ENCODE measurements around the gene MAEL. TPM values are rescaled to one million over a fixed set of nuclear protein-coding genes. Genes with fewer than 3 reads are reported as not detected.

Gene MAEL
- total and polyA plus RNA-seq, 2 of the 13 experiments (the other 11 are each of a cell fraction or from before 2014, with no cell fraction given), result not detected

- ATAC-seq, result no peak
- Histone ChIP-seq H2AFZ (ENCODE audit: low read length) (no peak overlapping the region), H3K36me3 (replicated peaks in 1 of 2; ENCODE audit: control insufficient read depth in 1 of 2, insufficient read depth in 2 of 2, low read length in 2 of 2) (no peaks in the 10 kb centered on the region), H3K9me3 (ENCODE audit: low read length) (no peaks in the 10 kb centered on the region), H3K4me2 (ENCODE audit: low read depth, low read length) (no peak overlapping the region), H3K79me2 (ENCODE audit: insufficient read depth, low read length) (no peaks in the 10 kb centered on the region), H3K27me3 (ENCODE audit: control insufficient read depth in 1 of 2, insufficient read depth in 2 of 2, low read length in 2 of 2) (peaks cover 0 to 25% of the 10 kb centered on the region in 2 experiments; a peak in 3 of 5 replicates), H3K9ac (ENCODE audit: insufficient read depth, low read depth, low read length) (no peak overlapping the region), H3K4me1 (ENCODE audit: insufficient read depth, low read length) (no peaks in the 10 kb centered on the region), H3K27ac (ENCODE audit: extremely low read length, insufficient read depth, low read length) (no peak overlapping the region), H3K4me3 (replicated peaks in 1 of 3; ENCODE audit: insufficient read depth in 1 of 3, low read depth in 2 of 3, low read length in 3 of 3) (no peak overlapping the region), H4K20me1 (ENCODE audit: insufficient read depth, low read length) (no peaks in the 10 kb centered on the region)
- intact Hi-C loops (cut with micrococcal nuclease; ENCODE audit: unreplicated experiment) (no loop called here), in situ Hi-C loops (cut with HindIII; ENCODE audit: extremely low pct_ligation_motif_present, low pct_unique_long_range_greater_than_20kb) (no loop called here)
- no peak for DNase-seq (ENCODE audit: low spot score)
- CTCF ChIA-PET (ENCODE audit: low intra/inter-chr PET ratio, low total read pairs), result no interaction called here
- WGBS (ENCODE audit: low lambda C conversion rate), result 5% methylated on average over 5 of the region's 5 CpGs
- no TSS peak for BruUV-seq (replicated peaks)
- POLR2A ChIA-PET, result no interaction called here
- no peak for FAIRE-seq
- TF ChIP-seq, protein P1, sequence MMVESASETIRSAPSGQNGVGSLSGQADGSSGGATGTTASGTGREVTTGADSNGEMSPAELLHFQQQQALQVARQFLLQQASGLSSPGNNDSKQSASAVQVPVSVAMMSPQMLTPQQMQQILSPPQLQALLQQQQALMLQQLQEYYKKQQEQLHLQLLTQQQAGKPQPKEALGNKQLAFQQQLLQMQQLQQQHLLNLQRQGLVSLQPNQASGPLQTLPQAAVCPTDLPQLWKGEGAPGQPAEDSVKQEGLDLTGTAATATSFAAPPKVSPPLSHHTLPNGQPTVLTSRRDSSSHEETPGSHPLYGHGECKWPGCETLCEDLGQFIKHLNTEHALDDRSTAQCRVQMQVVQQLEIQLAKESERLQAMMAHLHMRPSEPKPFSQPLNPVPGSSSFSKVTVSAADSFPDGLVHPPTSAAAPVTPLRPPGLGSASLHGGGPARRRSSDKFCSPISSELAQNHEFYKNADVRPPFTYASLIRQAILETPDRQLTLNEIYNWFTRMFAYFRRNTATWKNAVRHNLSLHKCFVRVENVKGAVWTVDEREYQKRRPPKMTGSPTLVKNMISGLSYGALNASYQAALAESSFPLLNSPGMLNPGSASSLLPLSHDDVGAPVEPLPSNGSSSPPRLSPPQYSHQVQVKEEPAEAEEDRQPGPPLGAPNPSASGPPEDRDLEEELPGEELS (CRISPR knock-in tag; IDR thresholded peaks at IDR 0.05), result no peak
- TF ChIP-seq ZBTB3 (CRISPR knock-in tag; IDR thresholded peaks at IDR 0.05; ENCODE audit: borderline replicate concordance, low read depth), result no peak
- TF ChIP-seq NFE2 (CRISPR knock-in tag; IDR thresholded peaks at IDR 0.05), result no peak
- TF ChIP-seq ZNF343 (CRISPR knock-in tag; IDR thresholded peaks at IDR 0.05), result no peak
- no peak for TF ChIP-seq ZNF512 (CRISPR knock-in tag; IDR thresholded peaks at IDR 0.05)
- no peak for TF ChIP-seq HOMEZ (CRISPR knock-in tag; IDR thresholded peaks at IDR 0.05; ENCODE audit: low read depth)
- TF ChIP-seq ZNF709 (CRISPR knock-in tag; IDR thresholded peaks at IDR 0.05), result no peak
- no peak for TF ChIP-seq HCFC1 (IDR thresholded peaks at IDR 0.05; ENCODE audit: low read depth, low read length)
- no peak for TF ChIP-seq NFYC (CRISPR knock-in tag; IDR thresholded peaks at IDR 0.05)
- TF ChIP-seq NFE2L1 (CRISPR knock-in tag; IDR thresholded peaks at IDR 0.05; ENCODE audit: borderline replicate concordance), result no peak
- no peak for TF ChIP-seq ZNF564 (CRISPR knock-in tag; IDR thresholded peaks at IDR 0.05)
- TF ChIP-seq ZNF816 (CRISPR knock-in tag; IDR thresholded peaks at IDR 0.05; ENCODE audit: borderline replicate concordance), result no peak
- TF ChIP-seq DNMT3B (CRISPR knock-in tag; conservative IDR thresholded peaks at IDR 0.05), result no peak
- TF ChIP-seq, protein P2, sequence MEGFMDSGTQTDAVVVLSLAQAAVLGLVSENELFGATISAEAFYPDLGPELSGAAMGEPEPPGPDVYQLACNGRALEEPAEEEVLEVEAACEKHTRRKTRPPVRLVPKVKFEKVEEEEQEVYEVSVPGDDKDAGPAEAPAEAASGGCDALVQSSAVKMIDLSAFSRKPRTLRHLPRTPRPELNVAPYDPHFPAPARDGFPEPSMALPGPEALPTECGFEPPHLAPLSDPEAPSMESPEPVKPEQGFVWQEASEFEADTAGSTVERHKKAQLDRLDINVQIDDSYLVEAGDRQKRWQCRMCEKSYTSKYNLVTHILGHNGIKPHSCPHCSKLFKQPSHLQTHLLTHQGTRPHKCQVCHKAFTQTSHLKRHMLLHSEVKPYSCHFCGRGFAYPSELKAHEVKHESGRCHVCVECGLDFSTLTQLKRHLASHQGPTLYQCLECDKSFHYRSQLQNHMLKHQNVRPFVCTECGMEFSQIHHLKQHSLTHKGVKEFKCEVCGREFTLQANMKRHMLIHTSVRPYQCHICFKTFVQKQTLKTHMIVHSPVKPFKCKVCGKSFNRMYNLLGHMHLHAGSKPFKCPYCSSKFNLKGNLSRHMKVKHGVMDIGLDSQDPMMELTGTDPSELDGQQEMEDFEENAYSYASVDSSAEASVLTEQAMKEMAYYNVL (CRISPR knock-in tag; IDR thresholded peaks at IDR 0.05; ENCODE audit: borderline replicate concordance), result no peak
- TF ChIP-seq GATAD2A (CRISPR knock-in tag; IDR thresholded peaks at IDR 0.05), result no peak
- no peak for TF ChIP-seq MED13 (CRISPR knock-in tag; IDR thresholded peaks at IDR 0.05)
Observed at GRCh38 chr1:166969074-166969677, 19.9 kb upstream of the MAEL start.

Data from HepG2 (cell line).